Activated naive CD8-positive, alpha-beta T cell treated with anti-CD3 and anti-CD28 coated beads for 36 hours (primary cell): ENCODE measurements around the gene PRPF18. TPM values are rescaled to one million over a fixed set of nuclear protein-coding genes. Genes with fewer than 3 reads are reported as not detected.
"Not testable (repeated sequence)": the region's sequence is repeated elsewhere in the genome, so short reads cannot be mapped to it uniquely, and the experiment has no call there.

Experiments used
- DNase-seq: peaks from one replicate; pipeline ENCODE4 v3.0.0; 2021
- H3K27ac Mint-ChIP-seq: one replicate; pipeline ENCODE4 v1.8.0; 2022; ENCODE audit warnings: mild to moderate bottlenecking, moderate library complexity, mixed read lengths
- H3K27me3 Mint-ChIP-seq: one replicate; pipeline ENCODE4 v1.8.0; 2022; ENCODE audit warnings: mild to moderate bottlenecking, mixed read lengths
- H3K36me3 Mint-ChIP-seq: one replicate; pipeline ENCODE4 v1.8.0; 2021; ENCODE audit warnings: mild to moderate bottlenecking, mixed read lengths
- H3K4me1 Mint-ChIP-seq: one replicate; pipeline ENCODE4 v1.8.0; 2021; ENCODE audit warnings: mixed read lengths
- H3K4me3 Mint-ChIP-seq: one replicate; pipeline ENCODE4 v1.8.0; 2022; ENCODE audit warnings: mild to moderate bottlenecking, moderate library complexity, mixed read lengths
- H3K9me3 Mint-ChIP-seq: one replicate; pipeline ENCODE4 v1.8.0; 2022; ENCODE audit warnings: mixed read lengths
- total RNA-seq, 2 experiments: library from RNA; stranded (reverse); gene quantifications; one replicate each; pipeline ENCODE4 v1.2.3, GENCODE V29; 2021

Gene PRPF18
- total RNA-seq = 10 to 100 TPM; 22.5 to 22.9 TPM

GRCh38 chr10:13586676-13587355 is at the start of gene PRPF18:
Gene PRPF18 (plus strand): TSS chr10:13586965. CDS start chr10:13587087, 122 bp downstream.
- Mint-ChIP-seq H3K36me3 (peaks cover 3% of the 10 kb centered on the region), H3K4me1 (peaks cover 16% of the 10 kb centered on the region), H3K27ac (peak within 1 kb of the TSS; percentile 91), H3K9me3 (no peaks in the 10 kb centered on the region), H3K27me3 (peaks cover 21% of the 10 kb centered on the region), H3K4me3 (peak within 1 kb of the TSS; percentile 92)
- peak; percentile 92 for DNase-seq

DNA sequence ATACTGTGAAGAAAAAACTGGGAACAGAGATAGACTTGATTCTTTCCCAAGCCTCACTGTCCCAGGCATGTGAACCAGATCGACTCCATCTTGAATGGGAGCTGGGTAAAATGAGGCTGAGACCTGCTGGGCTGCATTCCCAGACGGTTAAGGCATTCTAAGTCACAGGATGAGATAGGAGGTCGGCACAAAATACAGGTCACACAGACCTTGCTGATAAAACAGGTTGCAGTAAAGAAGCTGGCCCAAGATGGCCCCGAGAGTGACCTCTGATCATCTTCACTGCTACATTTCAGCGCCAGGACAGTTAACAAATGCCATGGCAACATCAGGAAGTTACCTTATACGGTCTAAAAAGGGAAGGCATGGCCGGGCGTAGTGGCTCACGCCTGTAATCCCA is 48.8 kb upstream of the PRPF18 start:
- peaks cover 64% of the 10 kb centered on the region for H3K27me3 Mint-ChIP-seq
- not testable (repeated sequence) for H3K27ac Mint-ChIP-seq, DNase-seq, H3K4me3 Mint-ChIP-seq, H3K36me3 Mint-ChIP-seq, H3K4me1 Mint-ChIP-seq, H3K9me3 Mint-ChIP-seq

- H3K27ac Mint-ChIP-seq = no peak overlapping the region
- no peaks in the 10 kb centered on the region for H3K9me3 Mint-ChIP-seq
- no peaks in the 10 kb centered on the region for H3K36me3 Mint-ChIP-seq
- no peak for DNase-seq
- no peak overlapping the region for H3K4me3 Mint-ChIP-seq
- H3K4me1 Mint-ChIP-seq = no peaks in the 10 kb centered on the region
- H3K27me3 Mint-ChIP-seq = peaks cover 50% of the 10 kb centered on the region
Observed at GRCh38 chr10:13542533-13542932, 44.2 kb upstream of the PRPF18 start.

- Mint-ChIP-seq H3K4me3 (no peak overlapping the region), H3K4me1 (no peaks in the 10 kb centered on the region), H3K9me3 (peaks cover 21% of the 10 kb centered on the region), H3K27ac (no peak overlapping the region), H3K27me3 (peaks cover 22% of the 10 kb centered on the region), H3K36me3 (no peaks in the 10 kb centered on the region)
- DNase-seq = no peak
Observed at GRCh38 chr10:13550802-13551201, 36.0 kb upstream of the PRPF18 start.

- Mint-ChIP-seq H3K4me1 (peaks cover 6% of the 10 kb centered on the region), H3K36me3 (no peaks in the 10 kb centered on the region), H3K27me3 (peaks cover 19% of the 10 kb centered on the region)
Observed at GRCh38 chr10:13555884-13556510, 30.8 kb upstream of the PRPF18 start.

GRCh38 chr10:13559124-13559700 is 27.6 kb upstream of the PRPF18 start:
- Mint-ChIP-seq H3K4me3 (no peak overlapping the region), H3K4me1 (peaks cover 6% of the 10 kb centered on the region), H3K27ac (no peak overlapping the region), H3K36me3 (no peaks in the 10 kb centered on the region), H3K9me3 (peaks cover 4% of the 10 kb centered on the region), H3K27me3 (peaks cover 3% of the 10 kb centered on the region)
- DNase-seq = no peak

More at GRCh38 chr10:13555884-13556510, 30.8 kb upstream of the PRPF18 start:
- peaks cover 5% of the 10 kb centered on the region for H3K9me3 Mint-ChIP-seq
- no peak for DNase-seq
- H3K4me3 Mint-ChIP-seq = no peak overlapping the region
- H3K27ac Mint-ChIP-seq = no peak overlapping the region

DNA sequence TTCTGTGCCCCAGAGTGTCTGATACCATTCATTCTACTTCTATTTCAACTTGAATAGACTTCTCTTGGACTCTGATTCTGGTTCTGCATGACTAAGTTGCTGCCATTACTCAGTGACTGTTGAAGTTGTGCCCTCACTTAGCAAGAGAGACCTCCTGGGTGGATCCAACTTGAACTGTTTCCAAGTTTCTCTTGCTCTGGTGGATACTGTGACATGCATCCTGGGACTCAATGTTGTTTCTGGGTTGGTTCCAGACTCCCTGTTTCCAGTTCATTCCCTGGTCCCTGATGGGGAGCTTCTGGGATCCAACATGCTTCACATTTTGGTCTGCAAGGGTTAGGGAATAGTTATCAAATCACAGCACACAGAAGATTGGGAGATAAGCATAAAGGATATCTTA is 26.2 kb upstream of the PRPF18 start:
- no peak for DNase-seq
- peaks cover 4% of the 10 kb centered on the region for H3K9me3 Mint-ChIP-seq
- peaks cover 6% of the 10 kb centered on the region for H3K4me1 Mint-ChIP-seq
- H3K36me3 Mint-ChIP-seq = no peaks in the 10 kb centered on the region
- no peak overlapping the region for H3K4me3 Mint-ChIP-seq
- no peak overlapping the region for H3K27ac Mint-ChIP-seq
- peaks cover 3% of the 10 kb centered on the region for H3K27me3 Mint-ChIP-seq

DNA sequence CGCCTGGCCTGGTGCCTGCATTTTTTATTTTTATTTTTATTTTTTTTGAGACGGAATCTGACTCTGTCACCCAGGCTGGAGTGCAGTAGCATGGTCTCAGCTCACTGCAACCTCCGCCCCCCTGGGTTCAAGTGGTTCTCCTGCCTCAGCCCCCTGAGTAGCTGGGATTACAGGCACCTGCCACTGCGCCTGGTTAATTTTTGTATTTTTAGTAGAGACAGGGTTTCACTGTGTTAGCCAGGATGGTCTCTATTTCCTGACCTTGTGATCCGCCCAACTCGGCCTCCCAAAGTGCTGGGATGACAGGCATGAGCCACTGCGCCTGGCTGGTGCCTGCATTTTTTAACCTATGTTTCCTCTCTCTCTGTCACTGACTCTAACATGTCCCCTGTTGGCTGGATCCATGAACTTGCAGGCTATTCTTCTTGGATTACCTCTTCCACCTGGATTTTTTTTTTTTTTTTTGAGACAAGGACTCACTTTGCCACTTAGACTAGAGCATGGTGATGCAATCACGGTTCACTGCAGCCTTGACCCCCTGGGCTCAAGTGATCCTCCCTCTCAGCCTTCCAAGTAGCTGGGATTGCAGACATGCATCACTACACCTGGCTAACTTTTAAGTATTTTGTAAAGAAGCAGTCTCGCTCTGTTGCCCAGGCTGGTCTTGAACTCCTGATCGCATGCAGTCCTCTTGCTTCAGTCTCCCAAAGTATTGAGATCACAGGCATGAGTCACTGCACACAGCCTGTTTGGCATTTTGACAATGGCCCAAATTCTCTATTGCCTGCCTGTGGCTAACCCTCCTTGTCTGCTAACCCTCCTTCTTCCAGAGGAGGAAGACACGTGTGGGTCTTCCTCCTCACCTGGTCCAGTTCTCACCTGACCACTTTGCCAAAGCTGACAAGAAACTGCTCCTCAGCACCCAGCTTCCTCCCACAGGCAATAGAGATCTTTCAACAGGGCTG is 23.0 kb upstream of the PRPF18 start:
- DNase-seq = no peak
- no peaks in the 10 kb centered on the region for H3K4me1 Mint-ChIP-seq
- peaks cover 6% of the 10 kb centered on the region for H3K27me3 Mint-ChIP-seq
- H3K27ac Mint-ChIP-seq = no peak overlapping the region
- H3K9me3 Mint-ChIP-seq = peaks cover 1% of the 10 kb centered on the region
- no peaks in the 10 kb centered on the region for H3K36me3 Mint-ChIP-seq
- no peak overlapping the region for H3K4me3 Mint-ChIP-seq

DNA sequence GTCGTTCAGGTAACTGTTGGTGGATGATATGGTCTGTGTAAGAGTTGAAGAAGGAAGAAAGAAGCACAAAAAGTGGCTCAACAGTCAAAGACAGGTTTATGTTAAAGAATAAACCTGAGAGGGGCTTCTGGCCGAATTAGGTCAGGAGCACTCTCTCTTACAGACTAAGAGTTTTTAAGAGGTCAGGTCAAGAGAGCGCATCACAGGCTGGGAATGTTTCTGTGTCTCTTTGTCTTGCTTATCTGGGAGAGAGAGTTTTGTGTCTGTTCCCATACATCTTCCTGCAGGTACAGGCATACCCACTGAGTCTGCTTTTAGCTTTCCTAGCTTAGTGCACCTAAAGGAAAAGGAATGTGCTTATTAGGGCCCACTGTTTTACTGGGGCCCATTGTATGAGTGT is 22.2 kb upstream of the PRPF18 start:
- Mint-ChIP-seq H3K4me3 (no peak overlapping the region), H3K36me3 (no peaks in the 10 kb centered on the region), H3K4me1 (no peaks in the 10 kb centered on the region), H3K27me3 (peaks cover 6% of the 10 kb centered on the region), H3K27ac (no peak overlapping the region), H3K9me3 (peaks cover 1% of the 10 kb centered on the region)
- DNase-seq = no peak

GRCh38 chr10:13567030-13567429 is 19.7 kb upstream of the PRPF18 start:
- Mint-ChIP-seq H3K36me3 (no peaks in the 10 kb centered on the region), H3K4me1 (no peaks in the 10 kb centered on the region), H3K9me3 (peaks cover 1% of the 10 kb centered on the region), H3K27ac (no peak overlapping the region), H3K4me3 (no peak overlapping the region), H3K27me3 (peaks cover 6% of the 10 kb centered on the region)
- DNase-seq = no peak

DNA sequence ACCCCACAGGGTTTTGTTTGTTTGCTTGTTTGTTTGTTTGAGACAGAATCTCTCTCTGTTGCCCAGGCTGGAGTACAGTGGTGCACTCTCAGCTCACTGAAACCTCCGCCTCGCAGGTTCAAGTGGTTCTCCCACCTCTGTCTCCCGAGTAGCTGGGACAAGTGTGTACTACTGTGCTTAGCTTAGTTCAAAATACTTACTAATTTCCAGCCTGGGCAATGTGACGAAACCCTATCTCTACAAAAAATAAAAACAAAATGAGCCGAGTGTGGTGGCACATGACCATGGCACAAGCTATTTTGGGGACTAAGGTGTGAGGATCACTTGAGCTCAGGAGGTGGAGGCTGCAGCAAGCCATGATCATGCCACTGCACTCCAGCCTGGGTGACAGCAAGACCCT is 15.2 kb upstream of the PRPF18 start:
- no peak for DNase-seq
- H3K4me3 Mint-ChIP-seq = no peak overlapping the region
- peaks cover 1% of the 10 kb centered on the region for H3K36me3 Mint-ChIP-seq
- no peaks in the 10 kb centered on the region for H3K4me1 Mint-ChIP-seq
- H3K27me3 Mint-ChIP-seq = peaks cover 23% of the 10 kb centered on the region
- peaks cover 10% of the 10 kb centered on the region for H3K9me3 Mint-ChIP-seq
- no peak overlapping the region for H3K27ac Mint-ChIP-seq

DNA sequence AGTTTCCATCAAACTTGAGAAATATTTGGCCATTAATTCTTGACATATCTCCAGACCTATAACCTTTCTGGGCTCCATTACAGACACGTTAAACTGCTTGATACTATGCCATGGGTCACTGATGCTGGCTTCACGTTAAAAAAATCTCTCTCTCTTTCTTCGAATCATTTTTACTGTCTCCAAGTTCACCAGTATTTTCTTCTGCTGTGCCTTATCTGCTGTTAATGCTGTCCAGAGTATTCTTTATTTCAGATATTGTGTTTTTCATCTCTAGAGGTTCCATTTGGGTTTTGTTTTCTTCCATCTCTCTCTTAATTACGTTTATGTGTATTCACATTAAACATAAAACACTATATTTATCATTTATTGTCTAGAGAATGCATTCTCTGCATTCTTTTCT is 12.8 kb upstream of the PRPF18 start:
- DNase-seq = no peak
- Mint-ChIP-seq H3K4me3 (no peak overlapping the region), H3K9me3 (peaks cover 10% of the 10 kb centered on the region), H3K36me3 (peaks cover 1% of the 10 kb centered on the region), H3K27ac (no peak overlapping the region), H3K4me1 (no peaks in the 10 kb centered on the region), H3K27me3 (peaks cover 25% of the 10 kb centered on the region)

GRCh38 chr10:13585195-13585751 is 1.5 kb upstream of the PRPF18 start:
- Mint-ChIP-seq H3K4me1 (peaks cover 16% of the 10 kb centered on the region), H3K9me3 (no peaks in the 10 kb centered on the region), H3K4me3 (no peak overlapping the region), H3K36me3 (peaks cover 3% of the 10 kb centered on the region), H3K27me3 (peaks cover 30% of the 10 kb centered on the region), H3K27ac (no peak overlapping the region)
- no peak for DNase-seq

- DNase-seq = no peak
- Mint-ChIP-seq H3K27ac (no peak overlapping the region), H3K4me1 (peaks cover 16% of the 10 kb centered on the region), H3K36me3 (peaks cover 3% of the 10 kb centered on the region), H3K9me3 (no peaks in the 10 kb centered on the region), H3K4me3 (no peak overlapping the region), H3K27me3 (peaks cover 25% of the 10 kb centered on the region)
Observed at GRCh38 chr10:13585943-13586342, 822 bp upstream of the PRPF18 start.
